Measurements from ENCODE around the gene ASPHD2.

ASPHD2 gene

DNA sequence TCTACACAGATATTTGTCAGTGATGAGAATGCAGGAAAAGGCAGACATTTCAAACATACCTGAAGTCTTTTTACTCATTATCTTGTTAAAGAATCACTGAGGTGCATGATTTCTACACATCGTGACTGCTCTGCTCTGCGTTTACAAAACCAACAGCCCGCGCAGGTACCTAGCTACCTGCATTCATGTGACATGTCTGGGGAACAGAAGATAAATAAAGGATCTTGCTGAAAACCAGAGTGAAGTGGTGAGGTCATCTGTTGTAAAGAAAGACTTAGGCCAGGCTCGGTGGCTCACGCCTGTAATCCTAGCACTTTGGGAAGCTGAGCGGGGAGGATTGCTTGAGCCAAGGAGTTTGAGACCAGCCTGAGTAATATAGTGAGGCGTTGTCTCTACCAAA lies 15.7 kb downstream of the ASPHD2 start:
- Histone ChIP-seq H3K9me3 (ENCODE audit: control insufficient read depth, insufficient read depth, low read length) (no peaks in the 10 kb centered on the region), H3K27me3 (ENCODE audit: control insufficient read depth, low read length) (no peaks in the 10 kb centered on the region), H3K79me2 (ENCODE audit: control insufficient read depth, low read length) (peaks cover 11% of the 10 kb centered on the region), H3K4me1 (ENCODE audit: control insufficient read depth, low read length) (no peaks in the 10 kb centered on the region), H3K4me2 (ENCODE audit: low read length) (no peak overlapping the region), H4K20me1 (ENCODE audit: control insufficient read depth, insufficient read depth, low read depth, low read length) (no peaks in the 10 kb centered on the region), H3K4me3 (ENCODE audit: low read length) (no peak overlapping the region), H3F3A (ENCODE audit: control insufficient read depth, insufficient read depth) (peaks cover 6% of the 10 kb centered on the region; the same call in 1 of the 2 replicates), H3K36me3 (ENCODE audit: control insufficient read depth, low read length) (peaks cover 8% of the 10 kb centered on the region), H3K9me2 (replicated peaks; ENCODE audit: control insufficient read depth, low read length) (no peaks in the 10 kb centered on the region), H3K27ac (ENCODE audit: low read depth, low read length) (no peak overlapping the region)
- TF ChIP-seq EZH2phosphoT487 (IDR thresholded peaks at IDR 0.05; ENCODE audit: borderline replicate concordance, low read length), result no peak
- TF ChIP-seq, protein P1, sequence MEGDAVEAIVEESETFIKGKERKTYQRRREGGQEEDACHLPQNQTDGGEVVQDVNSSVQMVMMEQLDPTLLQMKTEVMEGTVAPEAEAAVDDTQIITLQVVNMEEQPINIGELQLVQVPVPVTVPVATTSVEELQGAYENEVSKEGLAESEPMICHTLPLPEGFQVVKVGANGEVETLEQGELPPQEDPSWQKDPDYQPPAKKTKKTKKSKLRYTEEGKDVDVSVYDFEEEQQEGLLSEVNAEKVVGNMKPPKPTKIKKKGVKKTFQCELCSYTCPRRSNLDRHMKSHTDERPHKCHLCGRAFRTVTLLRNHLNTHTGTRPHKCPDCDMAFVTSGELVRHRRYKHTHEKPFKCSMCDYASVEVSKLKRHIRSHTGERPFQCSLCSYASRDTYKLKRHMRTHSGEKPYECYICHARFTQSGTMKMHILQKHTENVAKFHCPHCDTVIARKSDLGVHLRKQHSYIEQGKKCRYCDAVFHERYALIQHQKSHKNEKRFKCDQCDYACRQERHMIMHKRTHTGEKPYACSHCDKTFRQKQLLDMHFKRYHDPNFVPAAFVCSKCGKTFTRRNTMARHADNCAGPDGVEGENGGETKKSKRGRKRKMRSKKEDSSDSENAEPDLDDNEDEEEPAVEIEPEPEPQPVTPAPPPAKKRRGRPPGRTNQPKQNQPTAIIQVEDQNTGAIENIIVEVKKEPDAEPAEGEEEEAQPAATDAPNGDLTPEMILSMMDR (IDR thresholded peaks at IDR 0.05; ENCODE audit: low read depth, low read length, poor library complexity, severe bottlenecking), result no peak

DNA sequence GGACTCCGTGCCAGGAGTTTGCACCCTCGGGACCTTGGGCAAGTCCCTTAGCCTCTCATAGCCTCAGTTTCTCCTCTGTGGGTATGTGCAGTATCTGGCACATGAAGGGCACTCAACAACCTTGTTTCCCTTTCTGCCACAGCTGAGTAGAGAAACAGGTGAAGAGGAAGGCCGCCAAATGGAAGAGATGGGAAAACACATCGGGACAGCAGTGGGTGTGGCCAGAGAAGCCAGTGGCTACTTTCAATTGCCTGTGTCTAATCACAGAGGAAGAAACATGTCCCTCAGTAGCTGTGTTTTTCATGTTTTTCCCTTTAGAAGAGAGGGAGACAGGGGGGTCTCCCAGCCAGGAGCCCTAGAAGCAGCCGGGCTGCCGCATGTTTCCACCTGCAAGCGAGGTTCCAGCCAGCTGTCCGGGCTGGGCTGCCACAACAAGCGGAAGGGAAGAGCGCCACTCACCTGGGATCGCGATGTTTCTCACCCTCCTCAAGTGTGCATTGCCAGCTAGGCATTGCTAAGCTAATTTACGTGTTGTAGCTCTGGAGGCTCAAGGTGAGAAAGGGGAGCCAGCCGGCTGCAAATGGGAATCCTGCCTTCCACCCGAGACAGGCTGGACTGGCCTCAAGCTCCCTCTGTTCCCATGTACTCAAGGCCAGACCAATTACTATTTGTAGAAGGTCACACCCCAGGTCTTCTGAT lies 16.7 kb downstream of the ASPHD2 start:
- TF ChIP-seq, protein P1 (IDR thresholded peaks at IDR 0.05; ENCODE audit: low read depth, low read length, poor library complexity, severe bottlenecking), result no peak
- TF ChIP-seq EZH2phosphoT487 (IDR thresholded peaks at IDR 0.05; ENCODE audit: borderline replicate concordance, low read length), result no peak
- Histone ChIP-seq H3K27ac (ENCODE audit: low read depth, low read length) (no peak overlapping the region), H3K27me3 (ENCODE audit: control insufficient read depth, low read length) (no peaks in the 10 kb centered on the region), H3K36me3 (ENCODE audit: control insufficient read depth, low read length) (peaks cover 17% of the 10 kb centered on the region), H3K4me2 (ENCODE audit: low read length) (no peak overlapping the region), H3K4me1 (ENCODE audit: control insufficient read depth, low read length) (no peaks in the 10 kb centered on the region), H4K20me1 (ENCODE audit: control insufficient read depth, insufficient read depth, low read depth, low read length) (no peaks in the 10 kb centered on the region), H3K9me2 (replicated peaks; ENCODE audit: control insufficient read depth, low read length) (no peaks in the 10 kb centered on the region), H3F3A (ENCODE audit: control insufficient read depth, insufficient read depth) (peaks cover 6% of the 10 kb centered on the region; the same call in 1 of the 2 replicates), H3K79me2 (ENCODE audit: control insufficient read depth, low read length) (peaks cover 5% of the 10 kb centered on the region), H3K9me3 (ENCODE audit: control insufficient read depth, insufficient read depth, low read length) (no peaks in the 10 kb centered on the region), H3K4me3 (ENCODE audit: low read length) (no peak overlapping the region)

DNA sequence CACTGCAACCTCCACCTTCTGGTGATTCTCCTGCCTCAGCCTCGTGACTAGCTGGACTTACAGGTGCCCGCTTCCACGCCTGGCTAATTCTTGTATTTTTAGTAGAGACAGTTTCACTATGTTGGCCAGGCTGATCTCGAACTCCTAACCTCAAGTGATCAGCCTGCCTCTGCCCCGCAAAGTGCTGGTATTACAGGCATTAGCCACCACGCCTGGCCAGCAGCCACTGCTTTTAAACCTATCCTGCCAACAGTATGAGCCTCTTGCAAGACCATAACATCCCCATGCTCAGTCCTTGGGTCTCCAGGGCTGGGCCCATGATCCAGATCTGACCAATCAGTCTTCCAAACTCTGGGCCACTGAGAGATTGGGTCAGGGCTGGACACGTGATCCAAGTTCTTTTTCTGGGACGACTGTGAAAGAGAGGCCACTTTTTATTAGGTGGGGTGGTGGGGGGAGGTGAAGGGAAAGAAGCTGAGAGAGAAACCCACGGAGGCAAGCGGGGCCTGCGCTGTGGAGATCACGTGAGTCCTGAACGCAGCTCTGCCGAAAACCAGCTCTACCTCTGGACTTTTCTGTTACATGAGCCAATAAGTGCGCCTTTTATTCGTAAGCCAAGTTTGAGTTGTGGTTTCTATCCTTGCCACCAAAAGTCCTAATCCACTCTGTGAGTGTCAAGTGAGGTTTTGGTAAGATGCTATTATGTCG lies 17.9 kb downstream of the ASPHD2 start:
- H3K4me1 ChIP-seq (ENCODE audit: control insufficient read depth, low read length), result no peaks in the 10 kb centered on the region
- H3K36me3 ChIP-seq (ENCODE audit: control insufficient read depth, low read length), result peaks cover 29% of the 10 kb centered on the region
- H3K79me2 ChIP-seq (ENCODE audit: control insufficient read depth, low read length), result no peaks in the 10 kb centered on the region
- no peaks in the 10 kb centered on the region for H4K20me1 ChIP-seq (ENCODE audit: control insufficient read depth, insufficient read depth, low read depth, low read length)
- H3F3A ChIP-seq (ENCODE audit: control insufficient read depth, insufficient read depth), result peaks cover 6% of the 10 kb centered on the region; the same call in 1 of the 2 replicates
- H3K9me2 ChIP-seq (replicated peaks; ENCODE audit: control insufficient read depth, low read length), result no peaks in the 10 kb centered on the region
- no peak overlapping the region for H3K4me2 ChIP-seq (ENCODE audit: low read length)
- no peak overlapping the region for H3K27ac ChIP-seq (ENCODE audit: low read depth, low read length)
- H3K27me3 ChIP-seq (ENCODE audit: control insufficient read depth, low read length), result no peaks in the 10 kb centered on the region
- TF ChIP-seq, protein P1 (IDR thresholded peaks at IDR 0.05; ENCODE audit: low read depth, low read length, poor library complexity, severe bottlenecking), result no peak
- TF ChIP-seq EZH2phosphoT487 (IDR thresholded peaks at IDR 0.05; ENCODE audit: borderline replicate concordance, low read length), result no peak
- H3K9me3 ChIP-seq (ENCODE audit: control insufficient read depth, insufficient read depth, low read length), result no peaks in the 10 kb centered on the region
- H3K4me3 ChIP-seq (ENCODE audit: low read length), result no peak overlapping the region

Measured in DOHH2 (cell line).